K562 (cell line): ENCODE measurements around the gene MAST3. TPM values are rescaled to one million over a fixed set of nuclear protein-coding genes. Genes with fewer than 3 reads are reported as not detected.

Experiments
- ATAC-seq: fragments of 200-7000 bp; cut with Tn5 transposase; 3 replicates; pipeline ENCODE4 v1.9.1; 2020; ENCODE audit warnings: moderate library complexity
- BruUV-seq: library from RNA; stranded (reverse); fragments of 400-500 nt; replicated peaks from 2 replicates; lab custom pipeline; 2021; lab: Mats Ljungman, UMichigan
- CTCF ChIA-PET: fragments of 300-600 bp; formaldehyde crosslinking; extraction: SDS; loops from one replicate; lab custom pipeline; 2021; ENCODE audit warnings: low intra/inter-chr PET ratio; lab: Yijun Ruan, JAX
- POLR2A ChIA-PET: fragments of 300-600, 350-650 bp; sonication (Branson Sonifier 250); formaldehyde crosslinking; extraction: SDS; loops from one replicate; lab custom pipeline; 2021; ENCODE audit warnings: antibody characterized with exemption, inconsistent platforms; lab: Yijun Ruan, JAX
- DNase-seq, 4 experiments: peaks; one replicate each; pipeline versions ENCODE4 v3.0.0 to v3.0.0-alpha.2; 2011 to 2018; ENCODE audit warnings: low spot score in 3 of 4, mixed read lengths in 3 of 4; ENCODE audit errors: extremely low read depth in 1 of 4
- FAIRE-seq: peaks from 2 replicates; lab custom pipeline; 2011; peaks lifted over from hg19 to GRCh38; lab: Jason Lieb, UNC
- H2AFZ ChIP-seq: 2 replicates; pipeline ENCODE4 v1.6.0; 2011; ENCODE audit warnings: low read depth, low read length, control low read depth, inconsistent platforms
- H3K27ac ChIP-seq: fragments of 200-600 bp; 3 replicates; pipeline ENCODE4 v1.8.0; 2011; ENCODE audit warnings: low read depth, mild to moderate bottlenecking, control low read depth, inconsistent platforms, low read length, moderate library complexity, mixed read lengths; ENCODE audit errors: extremely low read depth
- H3K27me3 ChIP-seq, 2 experiments: fragments of 300-600 bp in 1 of 2; 2 replicates in 1 of 2; 3 replicates in 1 of 2; pipeline versions ENCODE4 v1.6.0 to v1.8.0; 2011; ENCODE audit warnings: inconsistent platforms in 2 of 2, low read length in 2 of 2, mild to moderate bottlenecking in 1 of 2, mixed read lengths in 1 of 2, moderate library complexity in 1 of 2; ENCODE audit not compliant: control insufficient read depth in 2 of 2, insufficient read depth in 2 of 2
- H3K36me3 ChIP-seq: fragments of 300-600 bp; 3 replicates; pipeline ENCODE4 v1.8.0; 2011; ENCODE audit warnings: mild to moderate bottlenecking, low read length, inconsistent platforms; ENCODE audit not compliant: control insufficient read depth, insufficient read depth
- H3K4me1 ChIP-seq, 2 experiments: fragments of 200-600 bp in 1 of 2; replicated peaks in 1 of 2; 2 replicates in 1 of 2; 3 replicates in 1 of 2; pipeline versions ENCODE4 v1.5.1 to v1.8.0; 2011; ENCODE audit warnings: inconsistent platforms in 2 of 2, low read length in 2 of 2, mild to moderate bottlenecking in 1 of 2, mixed read lengths in 1 of 2, moderate library complexity in 1 of 2; ENCODE audit not compliant: control insufficient read depth in 2 of 2, insufficient read depth in 2 of 2
- H3K4me2 ChIP-seq: 2 replicates; pipeline ENCODE4 v1.6.1; 2011; ENCODE audit warnings: low read length, control low read depth, inconsistent platforms, mixed read lengths; ENCODE audit not compliant: insufficient read depth
- H3K4me3 ChIP-seq: fragments of 200-600 bp; sonication (generic), shearing (Covaris generic); 2 replicates; pipeline ENCODE4 v1.5.1; 2016; ENCODE audit warnings: control low read depth, inconsistent platforms
- H3K79me2 ChIP-seq: fragments of 200-600 bp; 3 replicates; pipeline ENCODE4 v1.8.0; 2011; ENCODE audit warnings: low read length, inconsistent platforms; ENCODE audit not compliant: control insufficient read depth, insufficient read depth
- H3K9ac ChIP-seq, 2 experiments: 2 replicates each; pipeline versions ENCODE4 v1.6.0 to v1.6.1; 2011; ENCODE audit warnings: low read depth in 2 of 2, low read length in 2 of 2, control low read depth in 1 of 2, inconsistent platforms in 1 of 2, mild to moderate bottlenecking in 1 of 2, mixed read lengths in 1 of 2; ENCODE audit not compliant: insufficient read depth in 1 of 2
- H3K9me1 ChIP-seq: one replicate; pipeline ENCODE4 v1.6.0; 2011; ENCODE audit warnings: inconsistent platforms, mild to moderate bottlenecking, low read length, moderate library complexity; ENCODE audit not compliant: control insufficient read depth, insufficient read depth
- H3K9me3 ChIP-seq: replicated peaks from 2 replicates; pipeline ENCODE4 v1.5.1; 2011; ENCODE audit warnings: low read depth, low read length, inconsistent platforms; ENCODE audit not compliant: control insufficient read depth, insufficient read depth
- H4K20me1 ChIP-seq: replicated peaks from 2 replicates; pipeline ENCODE4 v1.6.1; 2011; ENCODE audit warnings: low read length, inconsistent platforms, mixed read lengths; ENCODE audit not compliant: control insufficient read depth, insufficient read depth
- BCOR ChIP-seq: fragments of 450-650 bp; IDR thresholded peaks from 2 replicates; pipeline ENCODE4 v1.6.1; 2016
- ESRRB ChIP-seq: fragments of 250-450 bp; sonication (Bioruptor Pico); IDR thresholded peaks from 2 replicates; pipeline ENCODE4 v1.5.0; 2020; ENCODE audit warnings: mild to moderate bottlenecking, moderate library complexity, borderline replicate concordance
- ETS2 ChIP-seq: IDR thresholded peaks from 2 replicates; pipeline ENCODE4 v1.6.1; 2016; ENCODE audit warnings: borderline replicate concordance, missing genetic modification characterization, mild to moderate bottlenecking, moderate library complexity, missing compliant biosample characterization; ENCODE audit not compliant: poor library complexity, severe bottlenecking
- HDAC2 ChIP-seq: fragments of 450-650 bp; IDR thresholded peaks from 2 replicates; pipeline ENCODE4 v1.6.1; 2016; ENCODE audit warnings: mild to moderate bottlenecking
- HDAC8 ChIP-seq: fragments of 450-650 bp; IDR thresholded peaks from 2 replicates; pipeline ENCODE4 v1.6.1; 2016; ENCODE audit warnings: mild to moderate bottlenecking, missing genetic modification characterization, moderate library complexity, missing compliant biosample characterization
- HDGF ChIP-seq: fragments of 450-650 bp; IDR thresholded peaks from 2 replicates; pipeline ENCODE4 v1.6.1; 2016
- KLF1 ChIP-seq: fragments of 450-650 bp; IDR thresholded peaks from 2 replicates; pipeline ENCODE4 v1.6.1; 2016; ENCODE audit warnings: missing genetic modification characterization, missing compliant biosample characterization
- MCM5 ChIP-seq: fragments of 450-650 bp; IDR thresholded peaks from 2 replicates; pipeline ENCODE4 v1.6.1; 2016; ENCODE audit warnings: low read depth
- NFIC ChIP-seq: fragments of 450-650 bp; IDR thresholded peaks from 2 replicates; pipeline ENCODE4 v1.6.1; 2017; ENCODE audit warnings: mild to moderate bottlenecking, inconsistent platforms
- OTX1 ChIP-seq: fragments of 450-650 bp; formaldehyde crosslinking; IDR thresholded peaks from 2 replicates; pipeline ENCODE4 v1.4.0; 2022; ENCODE audit warnings: mild to moderate bottlenecking
- PHF20 ChIP-seq: fragments of 450-650 bp; IDR thresholded peaks from 2 replicates; pipeline ENCODE4 v1.6.1; 2018; ENCODE audit not compliant: partially characterized antibody
- PHF8 ChIP-seq: fragments of 200-600 bp; sonication (generic); IDR thresholded peaks from 2 replicates; pipeline ENCODE4 v1.6.1; 2012; ENCODE audit warnings: mixed run types, mild to moderate bottlenecking, inconsistent platforms, low read length, moderate library complexity, borderline replicate concordance
- RBM25 ChIP-seq: fragments of 200-400 bp; formaldehyde crosslinking; IDR thresholded peaks from 2 replicates; pipeline ENCODE4 v1.6.1; 2018; ENCODE audit warnings: low read length, low read depth, moderate library complexity; ENCODE audit not compliant: severe bottlenecking
- ZBTB7A ChIP-seq: IDR thresholded peaks from 2 replicates; pipeline ENCODE4 v1.6.1; 2011; ENCODE audit warnings: low read depth, mild to moderate bottlenecking, low read length, moderate library complexity, borderline replicate concordance; ENCODE audit not compliant: control insufficient read depth
- ZFP91 ChIP-seq: sonication (generic); formaldehyde crosslinking; IDR thresholded peaks from 2 replicates; pipeline ENCODE4 v1.8.0; 2022; ENCODE audit warnings: mild to moderate bottlenecking, missing genetic modification reagents
- WGBS: fragments of 100-300 bp; shearing (Covaris generic); methylation state at CpG from one replicate; pipeline ENCODE4 v1.1.6; 2016; ENCODE audit warnings: low coverage, mixed read lengths; ENCODE audit not compliant: insufficient coverage; ENCODE audit errors: missing lambda C conversion rate; 5-methylcytosine and 5-hydroxymethylcytosine counted together
- in situ Hi-C: fragments of 300-500 bp; cut with MboI; formaldehyde crosslinking; loops from 4 replicates; pipeline ENCODE4 v1.15.0; 2018; ENCODE audit warnings: inconsistent platforms, mixed read lengths
- intact Hi-C: fragments of 100-400 bp; cut with micrococcal nuclease; formaldehyde crosslinking; loops from 2 replicates; pipeline ENCODE4 v1.14.2; 2022
- polyA plus RNA-seq, 8 experiments: library from polyadenylated mRNA; depleted of rRNA in 4 of 8; stranded (reverse) in 5 of 8; unstranded in 3 of 8; fragments of >200 nt; fragmentation: Nextera tagmentation in 2 of 8; fragmentation: Illumina TruSeq in 1 of 8; extraction: Ambion mirVana in 2 of 8; extraction: Trizol in 1 of 8; gene quantifications; 2 replicates each; pipeline versions ENCODE4 v1.2.1 to v1.2.3, GENCODE V29; 2011 to 2014; ENCODE audit warnings: inconsistent platforms in 1 of 8, missing spikeins in 1 of 8
- total RNA-seq, 7 experiments: library from RNA; depleted of rRNA in 6 of 7; stranded (reverse); fragments of >200 nt in 6 of 7; fragmentation: Illumina TruSeq in 2 of 7; extraction: Trizol in 2 of 7; gene quantifications; 2 replicates each; pipeline versions ENCODE4 v1.2.1 to v1.2.3, GENCODE V29; 2011 to 2021; ENCODE audit warnings: low replicate concordance in 1 of 7

MAST3 gene
- total and polyA plus RNA-seq, 9 of the 15 experiments (the other 6 are each of a cell fraction or from before 2014, with no cell fraction given) = 0.94 to 9.9 (median 2.4) TPM

GRCh38 chr19:18065173-18065495 is 32.4 kb upstream of the MAST3 start:
- intact Hi-C loops (loop anchor here (10.0 kb wide), 1 partner anchor 90 kb away; the partner anchor contains the start of gene PIK3R2), in situ Hi-C loops (no loop called here)
- no peak for ATAC-seq
- Histone ChIP-seq H3K4me3 (no peak overlapping the region), H3K4me2 (peak overlapping the region; percentile 59), H3K9me3 (no peaks in the 10 kb centered on the region; the same call in 1 of the 2 replicates), H3K27ac (no peak overlapping the region), H2AFZ (peak overlapping the region; percentile 81), H3K27me3 (peaks cover 3 to 9% of the 10 kb centered on the region in 2 experiments; a peak in 1 of 5 replicates), H3K4me1 (peaks cover 4 to 24% of the 10 kb centered on the region in 2 experiments; a peak in 4 of 5 replicates), H3K36me3 (no peaks in the 10 kb centered on the region), H3K9ac (peak overlapping the region in 1 of 2 experiments; percentile 72; a peak in 1 of 4 replicates), H3K79me2 (no peaks in the 10 kb centered on the region), H3K9me1 (no peaks in the 10 kb centered on the region), H4K20me1 (no peaks in the 10 kb centered on the region)
- POLR2A ChIA-PET = interaction anchor here (1.4 kb wide), 1 partner anchor 214 kb away, joined by 7 read pairs; no protein-coding TSS in a partner anchor
- 90% methylated on average over 1 of the region's 1 CpG for WGBS
- no peak for FAIRE-seq
- DNase-seq = no peak
- CTCF ChIA-PET = interaction anchor here (0.9 kb wide), 1 partner anchor 96 kb away, joined by 3 read pairs; no protein-coding TSS in a partner anchor
- no TSS peak for BruUV-seq
- no peak for TF ChIP-seq MCM5
- no peak for TF ChIP-seq ZFP91 (CRISPR knock-in tag)
- peak; percentile 61; the same call in 1 of the 2 replicates for TF ChIP-seq PHF8
- TF ChIP-seq BCOR = peak; percentile 80; the same call in 1 of the 2 replicates
- TF ChIP-seq KLF1 (tag) = 0 out of 2 replicates have a peak, but pooled peaks have one; percentile 7
- TF ChIP-seq NFIC = no peak
- peak; percentile 59; the same call in 1 of the 2 replicates for TF ChIP-seq HDAC2
- TF ChIP-seq ESRRB (CRISPR knock-in tag) = no peak
- no peak for TF ChIP-seq HDAC8 (tag)
- 0 out of 2 replicates have a peak, but pooled peaks have one; percentile 17 for TF ChIP-seq OTX1 (CRISPR knock-in tag)
- TF ChIP-seq HDGF = peak; percentile 63; the same call in 1 of the 2 replicates
- peak; percentile 27; the same call in 1 of the 2 replicates for TF ChIP-seq ZBTB7A
- TF ChIP-seq ETS2 = no peak
- peak; percentile 27 for TF ChIP-seq PHF20
- TF ChIP-seq RBM25 = peak; percentile 26
